GM10248 (cell line): ENCODE results near the gene ATP7A.

Experiments used
- CTCF ChIA-PET: fragments of 300-600 bp; sonication (Branson Sonifier 250); formaldehyde crosslinking; extraction: SDS; loops from one replicate; lab custom pipeline; 2021; ENCODE audit warnings: antibody characterized with exemption; lab: Yijun Ruan, JAX
- POLR2A ChIA-PET: fragments of 350-650 bp; sonication (Branson Sonifier 250); formaldehyde crosslinking; extraction: SDS; loops from one replicate; lab custom pipeline; 2020; ENCODE audit warnings: antibody characterized with exemption; lab: Yijun Ruan, JAX
- DNase-seq: peaks from one replicate; pipeline ENCODE4 v3.0.0; 2012; ENCODE audit errors: extremely low spot score
- CTCF ChIP-seq: IDR thresholded peaks from 2 replicates; pipeline ENCODE4 v1.5.1; 2012; ENCODE audit warnings: mild to moderate bottlenecking, low read depth; ENCODE audit errors: extremely low read depth, missing control alignments, control extremely low read depth

The ATP7A gene

DNA sequence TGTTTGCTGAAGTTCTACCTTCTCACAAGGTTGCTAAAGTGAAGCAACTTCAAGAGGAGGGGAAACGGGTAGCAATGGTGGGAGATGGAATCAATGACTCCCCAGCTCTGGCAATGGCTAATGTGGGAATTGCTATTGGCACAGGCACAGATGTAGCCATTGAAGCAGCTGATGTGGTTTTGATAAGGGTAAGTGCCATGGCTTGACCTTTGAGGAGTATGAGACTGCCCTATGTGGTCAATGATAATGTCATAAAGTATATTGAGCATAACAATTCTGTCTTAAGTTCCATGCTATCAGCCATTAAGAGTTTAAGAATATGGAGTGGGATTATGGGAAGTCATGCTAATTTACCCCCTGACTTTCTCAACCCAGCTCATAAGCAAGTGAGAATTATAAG lies 132.1 kb downstream of the ATP7A start:
- CTCF ChIA-PET: interaction anchor here (1.9 to 2.0 kb wide), 2 partner anchors 13 to 18 kb away, joined by 6 to 10 read pairs; no protein-coding TSS in a partner anchor

GRCh38 chrX:78046362-78046761 lies 135.9 kb downstream of the ATP7A start:
- no peak for DNase-seq
- ChIA-PET CTCF (interaction anchor here (1.2 to 2.3 kb wide), 2 partner anchors 8 to 17 kb away, joined by 3 to 5 read pairs; no protein-coding TSS in a partner anchor), POLR2A (no interaction called here)
- TF ChIP-seq CTCF: no peak

More for the DNA sequence above, 132.1 kb downstream of the ATP7A start:
- no peak for DNase-seq
- no peak for TF ChIP-seq CTCF
- POLR2A ChIA-PET: no interaction called here

- ChIA-PET POLR2A (no interaction called here), CTCF (interaction anchor here (1.3 to 2.7 kb wide), 3 partner anchors 19 to 44 kb away, joined by 5 to 10 read pairs (median 6); no protein-coding TSS in a partner anchor)
- TF ChIP-seq CTCF: no peak
- no peak for DNase-seq
Measured at GRCh38 chrX:78048052-78048451, 137.6 kb downstream of the ATP7A start.

GRCh38 chrX:78063687-78064086 lies 153.2 kb downstream of the ATP7A start:
- no peak for TF ChIP-seq CTCF
- ChIA-PET CTCF (no interaction called here), POLR2A (no interaction called here)
- no peak for DNase-seq

DNA sequence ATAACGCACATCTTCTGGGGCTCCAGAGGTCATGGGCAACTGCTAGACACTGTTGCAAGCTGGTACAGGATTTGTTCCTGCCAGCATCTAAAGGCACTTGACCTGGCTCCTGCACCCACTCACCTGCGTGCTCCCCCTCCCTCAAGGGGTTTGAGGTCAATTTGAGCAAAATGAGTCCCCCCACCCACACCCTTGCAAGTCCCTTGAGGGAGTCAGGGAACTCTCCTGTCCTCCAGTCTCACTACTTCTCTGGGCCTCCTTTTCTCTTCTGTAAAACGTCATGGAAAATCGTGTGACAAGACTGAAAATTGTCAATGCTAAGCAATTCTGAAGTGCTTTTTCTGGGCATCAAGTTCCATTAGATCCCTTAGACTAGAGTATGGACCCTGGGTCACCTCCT lies 153.7 kb downstream of the ATP7A start:
- ChIA-PET POLR2A (no interaction called here), CTCF (interaction anchor here (1.1 to 1.4 kb wide), 3 partner anchors 12 to 36 kb away, joined by 3 to 4 read pairs (median 4); no protein-coding TSS in a partner anchor)
- no peak for TF ChIP-seq CTCF
- no peak for DNase-seq

GRCh38 chrX:78064698-78065601 lies 154.5 kb downstream of the ATP7A start:
- DNase-seq: peak; percentile 44
- CTCF ChIA-PET: interaction anchor here (1.0 to 2.1 kb wide), 8 partner anchors 8 to 166 kb away, joined by 3 to 5 read pairs (median 4); partner anchors contain the start of gene COX7B
- POLR2A ChIA-PET: interaction anchor here (0.5 to 1.4 kb wide), 3 partner anchors 155 to 901 kb away, joined by 3 to 6 read pairs (median 3); partner anchors contain the start of gene ATP7A
